GM23338 (cell line): ENCODE results near the gene TEPSIN. TPM values are rescaled to one million over a fixed set of nuclear protein-coding genes. Genes with fewer than 3 reads are reported as not detected.

Source experiments
- ATAC-seq: fragments of 200-7000 bp; cut with Tn5 transposase; 3 replicates; pipeline ENCODE4 v1.9.1; 2020
- DNase-seq: peaks from one replicate; pipeline ENCODE4 v3.0.0-alpha.2; 2015; ENCODE audit warnings: low spot score
- H2AFZ ChIP-seq: fragments of 200-600 bp; sonication (generic); 2 replicates; pipeline ENCODE4 v1.8.0; 2016; ENCODE audit warnings: antibody characterized with exemption, mild to moderate bottlenecking, moderate library complexity
- H3F3A ChIP-seq: fragments of 200-600 bp; sonication (generic); replicated peaks from 2 replicates; pipeline ENCODE4 v1.8.0; 2017; ENCODE audit warnings: antibody characterized with exemption, mixed run types, low read depth
- H3K27ac ChIP-seq: fragments of 200-600 bp; sonication (generic); 2 replicates; pipeline ENCODE4 v1.6.1; 2016; ENCODE audit warnings: low read depth
- H3K27me3 ChIP-seq: fragments of 200-600 bp; sonication (generic); 2 replicates; pipeline ENCODE4 v1.8.0; 2016; ENCODE audit warnings: mild to moderate bottlenecking, mixed run types, moderate library complexity; ENCODE audit not compliant: insufficient read depth
- H3K36me3 ChIP-seq: fragments of 200-600 bp; sonication (generic); 2 replicates; pipeline ENCODE4 v1.8.0; 2016; ENCODE audit warnings: mild to moderate bottlenecking; ENCODE audit not compliant: insufficient read depth
- H3K4me1 ChIP-seq: fragments of 200-600 bp; sonication (generic); 2 replicates; pipeline ENCODE4 v1.8.0; 2016; ENCODE audit warnings: mild to moderate bottlenecking, moderate library complexity; ENCODE audit not compliant: insufficient read depth
- H3K4me2 ChIP-seq: fragments of 200-600 bp; sonication (generic); 2 replicates; pipeline ENCODE4 v1.7.1; 2017; ENCODE audit warnings: mixed run types
- H3K4me3 ChIP-seq: fragments of 200-600 bp; sonication (generic); 2 replicates; pipeline ENCODE4 v1.6.1; 2016; ENCODE audit warnings: mixed run types
- H3K79me2 ChIP-seq: fragments of 200-600 bp; sonication (generic); replicated peaks from 2 replicates; pipeline ENCODE4 v1.8.0; 2017; ENCODE audit warnings: mild to moderate bottlenecking; ENCODE audit not compliant: insufficient read depth
- H3K9me2 ChIP-seq: fragments of 200-600 bp; sonication (generic); 2 replicates; pipeline ENCODE4 v1.8.0; 2017; ENCODE audit not compliant: insufficient read depth
- H4K20me1 ChIP-seq: fragments of 200-600 bp; sonication (generic); replicated peaks from 2 replicates; pipeline ENCODE4 v1.8.0; 2017; ENCODE audit warnings: mild to moderate bottlenecking; ENCODE audit not compliant: insufficient read depth
- H3K27ac Mint-ChIP-seq: 2 replicates; pipeline ENCODE4 v1.8.0; 2020; ENCODE audit warnings: inconsistent platforms, mild to moderate bottlenecking, moderate library complexity, mixed read lengths
- H3K27me3 Mint-ChIP-seq: 3 replicates; pipeline ENCODE4 v1.8.0; 2022; ENCODE audit warnings: low read depth, mild to moderate bottlenecking, moderate library complexity, mixed read lengths, inconsistent platforms; ENCODE audit not compliant: insufficient read depth, poor library complexity
- H3K36me3 Mint-ChIP-seq: 3 replicates; pipeline ENCODE4 v1.8.0; 2021; ENCODE audit warnings: low read depth, mild to moderate bottlenecking, inconsistent platforms, moderate library complexity, mixed read lengths
- H3K4me1 Mint-ChIP-seq: 3 replicates; pipeline ENCODE4 v1.8.0; 2020; ENCODE audit warnings: mild to moderate bottlenecking, inconsistent platforms, mixed read lengths
- H3K4me3 Mint-ChIP-seq: 3 replicates; pipeline ENCODE4 v1.8.0; 2021; ENCODE audit warnings: moderate library complexity, mild to moderate bottlenecking, inconsistent platforms, mixed read lengths
- H3K9me3 Mint-ChIP-seq: 3 replicates; pipeline ENCODE4 v1.8.0; 2020; ENCODE audit warnings: moderate library complexity, mild to moderate bottlenecking, inconsistent platforms, mixed read lengths
- CREB1 ChIP-seq: fragments of 250-450 bp; sonication (Bioruptor Pico); IDR thresholded peaks from 2 replicates; pipeline ENCODE4 v1.5.0; 2020; ENCODE audit warnings: low read depth, mild to moderate bottlenecking, moderate library complexity
- CTCF ChIP-seq, 2 experiments: fragments of 200-600 bp in 1 of 2; sonication (generic) in 1 of 2; conservative IDR thresholded peaks; 2 replicates each; pipeline versions ENCODE4 v1.5.1 to v1.6.1; 2016 to 2017; ENCODE audit warnings: antibody characterized with exemption in 2 of 2, low read depth in 2 of 2, mild to moderate bottlenecking in 2 of 2, moderate library complexity in 1 of 2
- ETS1 ChIP-seq: IDR thresholded peaks from 2 replicates; pipeline ENCODE4 v1.6.1; 2016; ENCODE audit warnings: antibody characterized with exemption
- EZH2 ChIP-seq: fragments of 200-600 bp; sonication (generic); IDR thresholded peaks from one replicate; pipeline ENCODE4 v1.8.0; 2017; ENCODE audit warnings: antibody characterized with exemption, mild to moderate bottlenecking, low read depth; ENCODE audit not compliant: unreplicated experiment
- EZH2phosphoT487 ChIP-seq: fragments of 200-600 bp; sonication (generic); IDR thresholded peaks from one replicate; pipeline ENCODE4 v1.8.1; 2018; ENCODE audit warnings: antibody characterized with exemption; ENCODE audit not compliant: unreplicated experiment
- JUNB ChIP-seq: IDR thresholded peaks from one replicate; pipeline ENCODE4 v1.6.1; 2016; ENCODE audit warnings: antibody characterized with exemption; ENCODE audit not compliant: unreplicated experiment
- NANOG ChIP-seq: IDR thresholded peaks from 2 replicates; pipeline ENCODE4 v1.6.1; 2016; ENCODE audit warnings: antibody characterized with exemption, borderline replicate concordance
- POLR2AphosphoS5 ChIP-seq: IDR thresholded peaks from 2 replicates; pipeline ENCODE4 v1.6.1; 2016; ENCODE audit warnings: antibody characterized with exemption, low read depth
- STAT1 ChIP-seq: IDR thresholded peaks from one replicate; pipeline ENCODE4 v1.6.1; 2016; ENCODE audit warnings: antibody characterized with exemption; ENCODE audit not compliant: unreplicated experiment
- ZNF114 ChIP-seq: fragments of 250-450 bp; sonication (Bioruptor Pico); IDR thresholded peaks from 2 replicates; pipeline ENCODE4 v1.5.0; 2020; ENCODE audit warnings: mild to moderate bottlenecking, moderate library complexity
- polyA plus RNA-seq: library from polyadenylated mRNA; unstranded; fragments of >200 nt; fragmentation: Nextera tagmentation; extraction: Ambion mirVana; gene quantifications from 2 replicates; pipeline ENCODE4 v1.2.1, GENCODE V29; 2016
- total RNA-seq: library from RNA; depleted of rRNA; stranded (reverse); fragments of >200 nt; shearing (Covaris generic); gene quantifications from 2 replicates; pipeline ENCODE4 v1.2.3, GENCODE V29; 2014
- TF ChIP-seq, protein P1 (sequence below): IDR thresholded peaks from one replicate; pipeline ENCODE4 v1.6.1; 2018; ENCODE audit warnings: antibody characterized with exemption; ENCODE audit not compliant: unreplicated experiment

Gene TEPSIN
- total and polyA plus RNA-seq, 2 experiments from 2014 or later = 4.4 to 25.3 TPM

DNA sequence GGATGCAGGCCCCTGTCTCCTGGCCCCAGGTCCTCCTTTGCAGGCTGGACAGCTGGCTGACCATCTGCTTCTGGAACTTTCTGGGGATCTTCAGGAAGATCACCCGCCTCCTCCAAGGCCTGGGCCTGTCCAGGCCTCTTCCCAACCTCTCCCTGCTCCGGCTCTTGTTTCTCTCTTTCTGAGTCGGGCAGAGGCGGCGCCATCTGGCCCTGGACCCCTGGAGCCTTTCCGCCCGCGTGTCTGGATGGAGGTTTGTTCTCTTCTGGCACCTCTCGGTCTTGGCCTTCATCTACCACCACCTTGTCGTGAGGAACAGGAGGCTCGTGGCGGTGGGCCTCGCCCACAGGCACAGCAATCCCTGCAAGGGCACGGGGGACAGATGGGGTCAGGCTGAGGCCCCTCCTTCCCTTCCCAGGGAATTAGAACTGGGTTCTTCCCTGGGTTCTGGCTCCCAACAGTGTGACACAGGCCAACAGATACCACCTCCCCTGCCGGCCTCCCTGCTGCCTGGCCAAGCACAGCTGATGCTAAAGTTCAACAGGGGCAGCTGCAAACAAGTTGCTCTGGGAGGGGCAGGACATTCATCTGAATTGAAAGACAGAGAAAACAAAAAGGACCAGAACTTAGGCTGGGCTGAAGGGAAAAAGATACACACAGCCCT lies 13.6 kb upstream of the TEPSIN start (continued):
- TF ChIP-seq, protein P1, sequence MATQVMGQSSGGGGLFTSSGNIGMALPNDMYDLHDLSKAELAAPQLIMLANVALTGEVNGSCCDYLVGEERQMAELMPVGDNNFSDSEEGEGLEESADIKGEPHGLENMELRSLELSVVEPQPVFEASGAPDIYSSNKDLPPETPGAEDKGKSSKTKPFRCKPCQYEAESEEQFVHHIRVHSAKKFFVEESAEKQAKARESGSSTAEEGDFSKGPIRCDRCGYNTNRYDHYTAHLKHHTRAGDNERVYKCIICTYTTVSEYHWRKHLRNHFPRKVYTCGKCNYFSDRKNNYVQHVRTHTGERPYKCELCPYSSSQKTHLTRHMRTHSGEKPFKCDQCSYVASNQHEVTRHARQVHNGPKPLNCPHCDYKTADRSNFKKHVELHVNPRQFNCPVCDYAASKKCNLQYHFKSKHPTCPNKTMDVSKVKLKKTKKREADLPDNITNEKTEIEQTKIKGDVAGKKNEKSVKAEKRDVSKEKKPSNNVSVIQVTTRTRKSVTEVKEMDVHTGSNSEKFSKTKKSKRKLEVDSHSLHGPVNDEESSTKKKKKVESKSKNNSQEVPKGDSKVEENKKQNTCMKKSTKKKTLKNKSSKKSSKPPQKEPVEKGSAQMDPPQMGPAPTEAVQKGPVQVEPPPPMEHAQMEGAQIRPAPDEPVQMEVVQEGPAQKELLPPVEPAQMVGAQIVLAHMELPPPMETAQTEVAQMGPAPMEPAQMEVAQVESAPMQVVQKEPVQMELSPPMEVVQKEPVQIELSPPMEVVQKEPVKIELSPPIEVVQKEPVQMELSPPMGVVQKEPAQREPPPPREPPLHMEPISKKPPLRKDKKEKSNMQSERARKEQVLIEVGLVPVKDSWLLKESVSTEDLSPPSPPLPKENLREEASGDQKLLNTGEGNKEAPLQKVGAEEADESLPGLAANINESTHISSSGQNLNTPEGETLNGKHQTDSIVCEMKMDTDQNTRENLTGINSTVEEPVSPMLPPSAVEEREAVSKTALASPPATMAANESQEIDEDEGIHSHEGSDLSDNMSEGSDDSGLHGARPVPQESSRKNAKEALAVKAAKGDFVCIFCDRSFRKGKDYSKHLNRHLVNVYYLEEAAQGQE = no peak
- TF ChIP-seq CREB1 = no peak
- no peak for TF ChIP-seq ZNF114 (CRISPR knock-in tag)
- no peak for TF ChIP-seq CTCF (conservative IDR thresholded peaks at IDR 0.05; ENCODE audit: low read depth in 2 of 2)
- no peak for TF ChIP-seq POLR2AphosphoS5
- TF ChIP-seq STAT1 = no peak

DNA sequence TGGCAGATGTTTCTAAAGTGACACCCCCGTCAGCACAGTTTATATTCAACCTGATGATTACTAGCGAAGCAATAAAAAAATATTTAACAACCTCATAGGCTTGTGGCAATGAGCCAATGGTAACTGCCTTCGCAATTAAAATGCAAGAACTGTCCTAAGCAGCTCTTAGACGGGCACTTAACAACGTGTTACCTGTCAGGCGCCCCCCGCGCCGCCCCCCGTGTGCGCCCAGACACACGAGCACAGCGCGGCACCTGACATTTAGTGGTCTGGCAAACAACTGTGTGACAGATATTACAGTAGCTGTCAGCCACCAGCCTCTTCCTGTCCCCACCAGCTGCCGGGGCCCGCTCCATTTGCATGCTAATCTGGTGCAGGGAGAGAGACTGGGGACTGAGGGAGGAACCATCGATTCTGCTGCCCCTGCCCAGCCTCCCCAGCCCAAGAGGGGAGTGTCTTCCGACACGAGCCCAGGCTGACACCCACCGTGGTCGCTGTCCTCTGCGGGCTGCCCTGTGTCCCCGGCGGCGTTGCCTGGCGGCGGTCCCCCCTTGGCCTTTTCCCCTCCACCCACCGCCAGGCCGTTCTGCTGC lies 12.9 kb upstream of the TEPSIN start:
- DNase-seq = no peak
- Histone ChIP-seq H3K36me3 (no peaks in the 10 kb centered on the region), H3K79me2 (no peaks in the 10 kb centered on the region), H3K27ac (no peak overlapping the region), H3F3A (peaks cover 2% of the 10 kb centered on the region; the same call in 1 of the 2 replicates), H3K27me3 (no peaks in the 10 kb centered on the region), H3K4me3 (no peak overlapping the region), H3K9me2 (peaks cover 5% of the 10 kb centered on the region), H4K20me1 (no peaks in the 10 kb centered on the region; the same call in 1 of the 2 replicates), H3K4me2 (no peak overlapping the region), H2AFZ (no peak overlapping the region), H3K4me1 (peaks cover 3% of the 10 kb centered on the region; the same call in 1 of the 2 replicates)
- no peak overlapping the region for H3K4me3 Mint-ChIP-seq
- H3K9me3 Mint-ChIP-seq = peaks cover 3% of the 10 kb centered on the region; the same call in 1 of the 3 replicates
- peaks cover 6% of the 10 kb centered on the region; the same call in 2 of the 3 replicates for H3K36me3 Mint-ChIP-seq
- H3K27ac Mint-ChIP-seq = no peak overlapping the region
- no peak for ATAC-seq
- H3K4me1 Mint-ChIP-seq = peaks cover 27% of the 10 kb centered on the region
- H3K27me3 Mint-ChIP-seq = peaks cover 19% of the 10 kb centered on the region
- TF ChIP-seq, protein P1 = no peak
- TF ChIP-seq ETS1 (no peak), CREB1 (no peak), EZH2 (no peak), ZNF114 (CRISPR knock-in tag) (no peak), STAT1 (no peak), JUNB (no peak), EZH2phosphoT487 (no peak), CTCF (conservative IDR thresholded peaks at IDR 0.05; ENCODE audit: low read depth in 2 of 2) (no peak), NANOG (no peak)
